GM12801 (cell line): ENCODE results near the gene MAD2L2.

Source experiments
- TF ChIP-seq, protein P1 (sequence below): IDR thresholded peaks from one replicate; pipeline ENCODE4 v1.5.1; 2011; ENCODE audit warnings: control low read depth; ENCODE audit not compliant: insufficient read length; ENCODE audit errors: extremely low read depth

Gene MAD2L2

GRCh38 chr1:11670747-11671146 is 10.2 kb downstream of the MAD2L2 start:
- TF ChIP-seq, protein P1, sequence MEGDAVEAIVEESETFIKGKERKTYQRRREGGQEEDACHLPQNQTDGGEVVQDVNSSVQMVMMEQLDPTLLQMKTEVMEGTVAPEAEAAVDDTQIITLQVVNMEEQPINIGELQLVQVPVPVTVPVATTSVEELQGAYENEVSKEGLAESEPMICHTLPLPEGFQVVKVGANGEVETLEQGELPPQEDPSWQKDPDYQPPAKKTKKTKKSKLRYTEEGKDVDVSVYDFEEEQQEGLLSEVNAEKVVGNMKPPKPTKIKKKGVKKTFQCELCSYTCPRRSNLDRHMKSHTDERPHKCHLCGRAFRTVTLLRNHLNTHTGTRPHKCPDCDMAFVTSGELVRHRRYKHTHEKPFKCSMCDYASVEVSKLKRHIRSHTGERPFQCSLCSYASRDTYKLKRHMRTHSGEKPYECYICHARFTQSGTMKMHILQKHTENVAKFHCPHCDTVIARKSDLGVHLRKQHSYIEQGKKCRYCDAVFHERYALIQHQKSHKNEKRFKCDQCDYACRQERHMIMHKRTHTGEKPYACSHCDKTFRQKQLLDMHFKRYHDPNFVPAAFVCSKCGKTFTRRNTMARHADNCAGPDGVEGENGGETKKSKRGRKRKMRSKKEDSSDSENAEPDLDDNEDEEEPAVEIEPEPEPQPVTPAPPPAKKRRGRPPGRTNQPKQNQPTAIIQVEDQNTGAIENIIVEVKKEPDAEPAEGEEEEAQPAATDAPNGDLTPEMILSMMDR = no peak

DNA sequence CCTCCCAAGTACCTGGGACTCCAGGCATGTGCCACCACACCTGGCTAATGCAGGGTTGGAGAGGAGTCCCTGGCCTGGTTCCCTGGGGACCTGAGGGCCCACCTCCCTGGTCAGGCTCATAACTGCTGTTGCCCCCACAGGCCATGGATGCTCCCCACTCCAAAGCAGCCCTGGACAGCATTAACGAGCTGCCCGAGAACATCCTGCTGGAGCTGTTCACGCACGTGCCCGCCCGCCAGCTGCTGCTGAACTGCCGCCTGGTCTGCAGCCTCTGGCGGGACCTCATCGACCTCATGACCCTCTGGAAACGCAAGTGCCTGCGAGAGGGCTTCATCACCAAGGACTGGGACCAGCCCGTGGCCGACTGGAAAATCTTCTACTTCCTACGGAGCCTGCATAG is 12.4 kb downstream of the MAD2L2 start:
- TF ChIP-seq, protein P1 = no peak

- TF ChIP-seq, protein P1 = no peak
These were observed 16.4 kb downstream of the MAD2L2 start for GRCh38 chr1:11664336-11665065.

GRCh38 chr1:11661103-11661502 is 19.8 kb downstream of the MAD2L2 start:
- TF ChIP-seq, protein P1 = no peak

- TF ChIP-seq, protein P1 = no peak
These were observed 21.2 kb downstream of the MAD2L2 start for GRCh38 chr1:11659748-11660147.

GRCh38 chr1:11658542-11658941 is 22.4 kb downstream of the MAD2L2 start:
- TF ChIP-seq, protein P1 = no peak

DNA sequence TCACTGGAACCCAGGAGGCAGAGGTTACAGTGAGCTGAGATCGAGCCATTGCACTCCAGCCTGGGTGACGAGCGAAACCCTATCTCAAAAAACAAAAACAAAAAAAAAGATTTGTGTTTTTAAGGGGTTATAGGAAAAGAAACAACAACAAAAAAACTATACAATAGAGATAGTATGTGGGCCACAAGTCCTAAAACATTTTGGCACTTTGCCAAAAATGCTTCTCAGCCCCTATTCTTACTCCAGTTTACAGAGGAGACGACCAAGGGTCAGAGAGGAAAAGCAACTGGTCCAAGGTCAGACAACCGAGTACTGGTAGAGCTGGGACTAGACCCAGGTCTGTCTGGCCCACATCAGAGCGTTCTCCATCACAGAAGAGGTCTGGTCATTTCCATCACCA is 23.3 kb downstream of the MAD2L2 start:
- TF ChIP-seq, protein P1 = no peak
